Urinary bladder (tissue), 4 donors: ENCODE results near the gene HTR7. TPM values are rescaled to one million over a fixed set of nuclear protein-coding genes. Genes with fewer than 3 reads are reported as not detected.
"Not testable (repeated sequence)": the region's sequence is repeated elsewhere in the genome, so short reads cannot be mapped to it uniquely, and the experiment has no call there.

Source experiments
- DNase-seq: peaks from one replicate; pipeline ENCODE4 v3.0.0-alpha.2; 2015; ENCODE audit errors: extremely low spot score
- H3K27ac ChIP-seq: one replicate; pipeline ENCODE4 v1.5.1; 2013; ENCODE audit warnings: low read depth, mild to moderate bottlenecking, moderate library complexity
- H3K36me3 ChIP-seq: one replicate; pipeline ENCODE4 v1.6.1; 2013; ENCODE audit warnings: mild to moderate bottlenecking, moderate library complexity; ENCODE audit not compliant: insufficient read depth
- H3K4me1 ChIP-seq: one replicate; pipeline ENCODE4 v1.6.1; 2013; ENCODE audit warnings: mild to moderate bottlenecking, moderate library complexity; ENCODE audit not compliant: insufficient read depth
- H3K4me3 ChIP-seq: one replicate; pipeline ENCODE4 v1.5.1; 2013; ENCODE audit warnings: low read depth, low read length
- WGBS: extraction: QIAGEN DNeasy Blood & Tissue Kit; methylation state at CpG from one replicate; pipeline ENCODE4 v1.1.7; 2013; 5-methylcytosine and 5-hydroxymethylcytosine counted together
- polyA plus RNA-seq: library from polyadenylated mRNA; stranded (reverse); fragments of 200-250 nt; gene quantifications from one replicate; pipeline ENCODE4 v1.2.3, GENCODE V29; 2013
- total RNA-seq: library from RNA; depleted of rRNA; stranded (reverse); fragments of >200 nt; gene quantifications from one replicate; pipeline ENCODE4 v1.2.3, GENCODE V29; 2014
- donor health status: healthy with polysubstance abuse.
- donor health status: healthy.

The HTR7 gene
- total and polyA plus RNA-seq, 2 donors = 2.1 to 2.2 TPM

GRCh38 chr10:90847436-90847835 lies 10.4 kb downstream of the HTR7 start:
- no peaks in the 10 kb centered on the region for H3K36me3 ChIP-seq
- no peaks in the 10 kb centered on the region for H3K4me1 ChIP-seq
- DNase-seq = no peak
- WGBS = 22% methylated on average over 1 of the region's 1 CpG
- H3K27ac ChIP-seq = no peak overlapping the region
- H3K4me3 ChIP-seq = no peak overlapping the region

- DNase-seq = no peak
- Histone ChIP-seq H3K36me3 (no peaks in the 10 kb centered on the region), H3K27ac (no peak overlapping the region), H3K4me1 (no peaks in the 10 kb centered on the region), H3K4me3 (no peak overlapping the region)
- WGBS = 78% methylated on average over 1 of the region's 1 CpG
These were observed 11.1 kb downstream of the HTR7 start for GRCh38 chr10:90846746-90847145.

GRCh38 chr10:90845726-90846125 lies 12.1 kb downstream of the HTR7 start:
- Histone ChIP-seq H3K36me3 (no peaks in the 10 kb centered on the region), H3K4me3 (no peak overlapping the region), H3K27ac (no peak overlapping the region), H3K4me1 (no peaks in the 10 kb centered on the region)
- no peak for DNase-seq
- WGBS = 89% methylated on average over 3 of the region's 3 CpGs

GRCh38 chr10:90842725-90843124 lies 15.1 kb downstream of the HTR7 start:
- Histone ChIP-seq H3K4me3 (no peak overlapping the region), H3K4me1 (no peaks in the 10 kb centered on the region), H3K27ac (no peak overlapping the region), H3K36me3 (no peaks in the 10 kb centered on the region)
- WGBS = 84% methylated on average over 1 of the region's 1 CpG
- no peak for DNase-seq

GRCh38 chr10:90837486-90837885 lies 20.4 kb downstream of the HTR7 start:
- no peaks in the 10 kb centered on the region for H3K36me3 ChIP-seq
- H3K4me3 ChIP-seq = no peak overlapping the region
- DNase-seq = no peak
- H3K27ac ChIP-seq = no peak overlapping the region
- WGBS = 93% methylated on average over 1 of the region's 1 CpG
- no peaks in the 10 kb centered on the region for H3K4me1 ChIP-seq

GRCh38 chr10:90834326-90834725 lies 23.5 kb downstream of the HTR7 start:
- no peak for DNase-seq
- Histone ChIP-seq H3K27ac (no peak overlapping the region), H3K4me1 (no peaks in the 10 kb centered on the region), H3K36me3 (no peaks in the 10 kb centered on the region), H3K4me3 (no peak overlapping the region)
- WGBS = 77% methylated on average over 3 of the region's 3 CpGs

GRCh38 chr10:90832111-90832510 lies 25.7 kb downstream of the HTR7 start:
- H3K4me3 ChIP-seq = no peak overlapping the region
- H3K36me3 ChIP-seq = no peaks in the 10 kb centered on the region
- no peak overlapping the region for H3K27ac ChIP-seq
- no peaks in the 10 kb centered on the region for H3K4me1 ChIP-seq
- WGBS = 96% methylated on average over 17 of the region's 17 CpGs
- DNase-seq = no peak

GRCh38 chr10:90822508-90822907 lies 35.3 kb downstream of the HTR7 start:
- H3K4me1 ChIP-seq = no peaks in the 10 kb centered on the region
- WGBS = 86% methylated on average over 1 of the region's 1 CpG
- DNase-seq = no peak

GRCh38 chr10:90821864-90822263 lies 36.0 kb downstream of the HTR7 start:
- H3K36me3 ChIP-seq, H3K4me3 ChIP-seq, H3K27ac ChIP-seq, DNase-seq, H3K4me1 ChIP-seq: not testable (repeated sequence)
- WGBS = 70% methylated on average over 1 of the region's 1 CpG

More at GRCh38 chr10:90822508-90822907, 35.3 kb downstream of the HTR7 start:
- H3K27ac ChIP-seq = no peak overlapping the region
- no peaks in the 10 kb centered on the region for H3K36me3 ChIP-seq
- H3K4me3 ChIP-seq = no peak overlapping the region

GRCh38 chr10:90819911-90820310 lies 37.9 kb downstream of the HTR7 start:
- no peak for DNase-seq
- H3K4me3 ChIP-seq = no peak overlapping the region
- no peaks in the 10 kb centered on the region for H3K4me1 ChIP-seq
- H3K27ac ChIP-seq = no peak overlapping the region
- no peaks in the 10 kb centered on the region for H3K36me3 ChIP-seq

GRCh38 chr10:90818736-90819135 lies 39.1 kb downstream of the HTR7 start:
- no peak overlapping the region for H3K4me3 ChIP-seq
- H3K36me3 ChIP-seq = no peaks in the 10 kb centered on the region
- no peak for DNase-seq
- H3K27ac ChIP-seq = no peak overlapping the region
- 56% methylated on average over 1 of the region's 1 CpG for WGBS
- H3K4me1 ChIP-seq = no peaks in the 10 kb centered on the region

- no peak overlapping the region for H3K27ac ChIP-seq
- no peak for DNase-seq
- WGBS = 85% methylated on average over 2 of the region's 2 CpGs
- H3K36me3 ChIP-seq = no peaks in the 10 kb centered on the region
- no peak overlapping the region for H3K4me3 ChIP-seq
- no peaks in the 10 kb centered on the region for H3K4me1 ChIP-seq
These were observed 40.5 kb downstream of the HTR7 start for GRCh38 chr10:90817128-90817889.

GRCh38 chr10:90816466-90816865 lies 41.4 kb downstream of the HTR7 start:
- no peaks in the 10 kb centered on the region for H3K4me1 ChIP-seq
- no peaks in the 10 kb centered on the region for H3K36me3 ChIP-seq
- H3K27ac ChIP-seq = no peak overlapping the region
- no peak for DNase-seq
- no peak overlapping the region for H3K4me3 ChIP-seq
- WGBS = 73% methylated on average over 5 of the region's 5 CpGs

- WGBS = 96% methylated on average over 7 of the region's 7 CpGs
- Histone ChIP-seq H3K27ac (no peak overlapping the region), H3K36me3 (no peaks in the 10 kb centered on the region), H3K4me1 (no peaks in the 10 kb centered on the region), H3K4me3 (no peak overlapping the region)
- no peak for DNase-seq
These were observed 44.1 kb downstream of the HTR7 start for GRCh38 chr10:90813594-90814365.
